Kidney epithelial cell (primary cell): ENCODE results near the gene SLC37A2. TPM values are rescaled to one million over a fixed set of nuclear protein-coding genes. Genes with fewer than 3 reads are reported as not detected.

Source experiments
- DNase-seq: peaks from one replicate; pipeline ENCODE4 v3.0.0-alpha.2; 2010; ENCODE audit warnings: low read depth
- H3K27me3 ChIP-seq: 2 replicates; pipeline ENCODE4 v1.6.0; 2011; ENCODE audit warnings: low read length; ENCODE audit not compliant: control insufficient read depth, insufficient read depth
- H3K36me3 ChIP-seq: 2 replicates; pipeline ENCODE4 v1.5.1; 2011; ENCODE audit warnings: low read length; ENCODE audit not compliant: control insufficient read depth, insufficient read depth
- H3K4me3 ChIP-seq: 2 replicates; pipeline ENCODE4 v1.5.1; 2011; ENCODE audit warnings: low read depth, mild to moderate bottlenecking, control low read depth, low read length
- CTCF ChIP-seq: IDR thresholded peaks from 2 replicates; pipeline ENCODE4 v1.5.1; 2011; ENCODE audit warnings: mild to moderate bottlenecking, moderate library complexity, low read length, control low read depth, inconsistent platforms; ENCODE audit not compliant: insufficient read depth, poor library complexity, severe bottlenecking
- total RNA-seq: library from RNA; depleted of rRNA; stranded (reverse); fragments of >200 nt; gene quantifications from 2 replicates; pipeline ENCODE4 v1.2.3, GENCODE V29; 2015

The SLC37A2 gene
- total RNA-seq, 1 donor from 2014 or later: 1.8 TPM

GRCh38 chr11:125083312-125084056, 20.4 kb downstream of the SLC37A2 start:
- Histone ChIP-seq H3K27me3 (no peaks in the 10 kb centered on the region), H3K4me3 (no peak overlapping the region), H3K36me3 (no peaks in the 10 kb centered on the region)
- no peak for TF ChIP-seq CTCF
- DNase-seq: no peak

- no peaks in the 10 kb centered on the region for H3K36me3 ChIP-seq
- no peak for DNase-seq
- H3K4me3 ChIP-seq: no peak overlapping the region
- no peak for TF ChIP-seq CTCF
- no peaks in the 10 kb centered on the region for H3K27me3 ChIP-seq
Observed at GRCh38 chr11:125084057-125084416, 20.9 kb downstream of the SLC37A2 start.

GRCh38 chr11:125084761-125085231, 21.7 kb downstream of the SLC37A2 start:
- no peak overlapping the region for H3K4me3 ChIP-seq
- no peak for TF ChIP-seq CTCF
- no peaks in the 10 kb centered on the region for H3K36me3 ChIP-seq
- no peaks in the 10 kb centered on the region for H3K27me3 ChIP-seq
- no peak for DNase-seq

GRCh38 chr11:125085301-125086081, 22.4 kb downstream of the SLC37A2 start:
- no peaks in the 10 kb centered on the region for H3K36me3 ChIP-seq
- H3K27me3 ChIP-seq: no peaks in the 10 kb centered on the region
- no peak for TF ChIP-seq CTCF
- no peak for DNase-seq
- no peak overlapping the region for H3K4me3 ChIP-seq

- no peak for TF ChIP-seq CTCF
- no peak overlapping the region for H3K4me3 ChIP-seq
- DNase-seq: no peak
Observed at GRCh38 chr11:125086633-125087296, 23.7 kb downstream of the SLC37A2 start.

More at GRCh38 chr11:125086633-125087296, 23.7 kb downstream of the SLC37A2 start:
- no peaks in the 10 kb centered on the region for H3K27me3 ChIP-seq
- H3K36me3 ChIP-seq: no peaks in the 10 kb centered on the region
